Caco-2 (cell line): ENCODE data around the gene DGCR2. TPM values are rescaled to one million over a fixed set of nuclear protein-coding genes. Genes with fewer than 3 reads are reported as not detected.

ENCODE experiments used
- BruUV-seq: library from RNA; stranded (reverse); fragments of 400-500 nt; replicated peaks from 2 replicates; lab custom pipeline; 2021; lab: Mats Ljungman, UMichigan
- CTCF ChIA-PET: fragments of 300-600 bp; sonication (Branson Sonifier 250); formaldehyde crosslinking; loops from one replicate; lab custom pipeline; 2022; ENCODE audit warnings: antibody characterized with exemption; lab: Charles Lee
- POLR2A ChIA-PET: fragments of 300-600 bp; sonication (Branson Sonifier 250); formaldehyde crosslinking; loops from one replicate; lab custom pipeline; 2022; ENCODE audit warnings: antibody characterized with exemption; lab: Charles Lee
- DNase-seq, 2 experiments: peaks; one replicate each; pipeline versions ENCODE4 v3.0.0 to v3.0.0-alpha.2; 2020 to 2022
- H3K27me3 ChIP-seq: replicated peaks from 2 replicates; pipeline ENCODE4 v1.6.0; 2011; ENCODE audit warnings: low read length; ENCODE audit not compliant: control insufficient read depth, insufficient read depth
- H3K36me3 ChIP-seq: 2 replicates; pipeline ENCODE4 v1.5.1; 2011; ENCODE audit warnings: low read length; ENCODE audit not compliant: control insufficient read depth, insufficient read depth
- H3K4me1 ChIP-seq: fragments of 250-450 bp; sonication (Bioruptor Pico); 2 replicates; pipeline ENCODE4 v1.5.1; 2020; ENCODE audit warnings: mild to moderate bottlenecking
- H3K4me3 ChIP-seq: 2 replicates; pipeline ENCODE4 v1.5.1; 2011; ENCODE audit warnings: low read depth, mild to moderate bottlenecking, control low read depth, low read length
- H3K9me3 ChIP-seq: fragments of 250-450 bp; sonication (Bioruptor Pico); 2 replicates; pipeline ENCODE4 v1.5.1; 2020; ENCODE audit warnings: mild to moderate bottlenecking, moderate library complexity
- H3K27ac Mint-ChIP-seq: one replicate; pipeline ENCODE4 v1.8.0; 2022; ENCODE audit warnings: mixed read lengths; ENCODE audit not compliant: unreplicated experiment
- H3K27me3 Mint-ChIP-seq: one replicate; pipeline ENCODE4 v1.8.0; 2022; ENCODE audit warnings: mixed read lengths; ENCODE audit not compliant: insufficient read depth, unreplicated experiment
- H3K36me3 Mint-ChIP-seq: one replicate; pipeline ENCODE4 v1.8.0; 2022; ENCODE audit warnings: mild to moderate bottlenecking, mixed read lengths; ENCODE audit not compliant: insufficient read depth, unreplicated experiment
- H3K4me1 Mint-ChIP-seq: one replicate; pipeline ENCODE4 v1.8.0; 2022; ENCODE audit warnings: low read depth, mixed read lengths; ENCODE audit not compliant: unreplicated experiment
- H3K4me3 Mint-ChIP-seq: one replicate; pipeline ENCODE4 v1.8.0; 2022; ENCODE audit warnings: mild to moderate bottlenecking, moderate library complexity, mixed read lengths; ENCODE audit not compliant: unreplicated experiment
- H3K9me3 Mint-ChIP-seq: one replicate; pipeline ENCODE4 v1.8.0; 2022; ENCODE audit warnings: mixed read lengths; ENCODE audit not compliant: unreplicated experiment
- CTCF ChIP-seq, 2 experiments: fragments of 200-600 bp in 1 of 2; IDR thresholded peaks; 1 replicate in 1 of 2; 2 replicates in 1 of 2; pipeline versions ENCODE4 v1.5.1 to v1.8.0; 2011 to 2022; ENCODE audit warnings: antibody characterized with exemption in 1 of 2, control low read depth in 1 of 2, inconsistent platforms in 1 of 2, low read depth in 1 of 2, low read length in 1 of 2, mild to moderate bottlenecking in 1 of 2, moderate library complexity in 1 of 2; ENCODE audit not compliant: insufficient read depth in 1 of 2, severe bottlenecking in 1 of 2, unreplicated experiment in 1 of 2
- intact Hi-C: fragments of 100-400 bp; cut with micrococcal nuclease; formaldehyde crosslinking; loops from one replicate; pipeline ENCODE4 v1.10.0; 2022; ENCODE audit not compliant: unreplicated experiment
- total RNA-seq: library from RNA; stranded (reverse); gene quantifications from 2 replicates; pipeline ENCODE4 v1.2.3, GENCODE V29; 2022

DGCR2 gene
- total RNA-seq, 1 experiment from 2014 or later: 67.9 TPM

GRCh38 chr22:19070397-19071169, 51.6 kb downstream of the DGCR2 start:
- ChIA-PET CTCF (no interaction called here), POLR2A (no interaction called here)
- no peaks in the 10 kb centered on the region for H3K4me1 ChIP-seq
- no peaks in the 10 kb centered on the region for H3K27me3 ChIP-seq
- H3K9me3 ChIP-seq: no peaks in the 10 kb centered on the region
- no peak for TF ChIP-seq CTCF (IDR thresholded peaks at IDR 0.05; ENCODE audit: insufficient read depth in 1 of 2, low read depth in 1 of 2, low read length in 1 of 2, severe bottlenecking in 1 of 2, unreplicated experiment in 1 of 2)
- DNase-seq: no peak
- Mint-ChIP-seq H3K36me3 (peaks cover 37% of the 10 kb centered on the region), H3K9me3 (no peaks in the 10 kb centered on the region), H3K27ac (no peak overlapping the region), H3K27me3 (no peaks in the 10 kb centered on the region), H3K4me3 (no peak overlapping the region), H3K4me1 (no peaks in the 10 kb centered on the region)
- peaks cover 5% of the 10 kb centered on the region; the same call in 1 of the 2 replicates for H3K36me3 ChIP-seq
- BruUV-seq: no TSS peak
- intact Hi-C loops: no loop called here
- H3K4me3 ChIP-seq: no peak overlapping the region

- ChIA-PET CTCF (no interaction called here), POLR2A (no interaction called here)
- Histone ChIP-seq H3K9me3 (no peaks in the 10 kb centered on the region), H3K4me3 (no peak overlapping the region), H3K36me3 (peaks cover 5% of the 10 kb centered on the region; the same call in 1 of the 2 replicates), H3K4me1 (no peaks in the 10 kb centered on the region), H3K27me3 (no peaks in the 10 kb centered on the region)
- H3K27ac Mint-ChIP-seq: no peak overlapping the region
- intact Hi-C loops: no loop called here
- BruUV-seq: no TSS peak
- TF ChIP-seq CTCF (IDR thresholded peaks at IDR 0.05; ENCODE audit: insufficient read depth in 1 of 2, low read depth in 1 of 2, low read length in 1 of 2, severe bottlenecking in 1 of 2, unreplicated experiment in 1 of 2): no peak
- no peaks in the 10 kb centered on the region for H3K4me1 Mint-ChIP-seq
- peaks cover 37% of the 10 kb centered on the region for H3K36me3 Mint-ChIP-seq
- no peaks in the 10 kb centered on the region for H3K9me3 Mint-ChIP-seq
- DNase-seq: no peak
- no peaks in the 10 kb centered on the region for H3K27me3 Mint-ChIP-seq
- no peak overlapping the region for H3K4me3 Mint-ChIP-seq
Observed at GRCh38 chr22:19069451-19069850, 52.8 kb downstream of the DGCR2 start.

DNA sequence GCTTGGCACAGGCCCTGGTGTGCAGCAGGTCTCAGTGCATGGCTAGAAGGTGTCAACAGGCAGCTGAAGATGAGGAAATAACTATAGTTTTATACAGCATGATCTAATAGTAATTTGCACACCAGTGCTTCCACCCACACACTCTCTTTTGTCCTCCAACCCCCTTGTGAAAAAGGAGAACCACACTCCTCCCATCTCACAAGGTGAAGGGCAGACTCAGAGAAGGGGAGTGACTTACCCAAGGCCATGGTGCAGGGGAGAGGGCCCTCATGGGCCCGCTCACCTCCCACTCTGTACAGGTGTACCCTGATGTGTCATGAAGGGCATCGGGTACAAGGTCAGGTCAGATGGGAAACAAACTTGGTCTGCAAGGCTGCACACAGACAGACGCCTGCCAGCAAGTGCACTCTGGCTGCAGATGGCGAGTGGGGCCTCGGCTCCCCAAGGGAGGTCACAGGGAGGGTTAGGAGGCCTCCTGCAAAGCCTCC, 53.4 kb downstream of the DGCR2 start:
- Histone ChIP-seq H3K4me3 (no peak overlapping the region), H3K36me3 (peaks cover 5% of the 10 kb centered on the region), H3K27me3 (no peaks in the 10 kb centered on the region), H3K4me1 (no peaks in the 10 kb centered on the region), H3K9me3 (no peaks in the 10 kb centered on the region)
- no peaks in the 10 kb centered on the region for H3K4me1 Mint-ChIP-seq
- no TSS peak for BruUV-seq
- no peak for DNase-seq
- intact Hi-C loops: no loop called here
- H3K4me3 Mint-ChIP-seq: no peak overlapping the region
- no peak for TF ChIP-seq CTCF (IDR thresholded peaks at IDR 0.05; ENCODE audit: insufficient read depth in 1 of 2, low read depth in 1 of 2, low read length in 1 of 2, severe bottlenecking in 1 of 2, unreplicated experiment in 1 of 2)
- no peaks in the 10 kb centered on the region for H3K9me3 Mint-ChIP-seq
- peaks cover 34% of the 10 kb centered on the region for H3K36me3 Mint-ChIP-seq
- H3K27me3 Mint-ChIP-seq: no peaks in the 10 kb centered on the region
- POLR2A ChIA-PET: no interaction called here
- no peak overlapping the region for H3K27ac Mint-ChIP-seq
- CTCF ChIA-PET: no interaction called here
